GM19240 (cell line): ENCODE data around the gene MAPKAPK2.
A peak's percentile ranks its signal among the peaks of the same experiment; 100 is the strongest.

Source experiments
- DNase-seq: peaks from one replicate; pipeline ENCODE4 v3.0.0; 2011; ENCODE audit warnings: low spot score; ENCODE audit not compliant: insufficient read length

Gene MAPKAPK2

DNA sequence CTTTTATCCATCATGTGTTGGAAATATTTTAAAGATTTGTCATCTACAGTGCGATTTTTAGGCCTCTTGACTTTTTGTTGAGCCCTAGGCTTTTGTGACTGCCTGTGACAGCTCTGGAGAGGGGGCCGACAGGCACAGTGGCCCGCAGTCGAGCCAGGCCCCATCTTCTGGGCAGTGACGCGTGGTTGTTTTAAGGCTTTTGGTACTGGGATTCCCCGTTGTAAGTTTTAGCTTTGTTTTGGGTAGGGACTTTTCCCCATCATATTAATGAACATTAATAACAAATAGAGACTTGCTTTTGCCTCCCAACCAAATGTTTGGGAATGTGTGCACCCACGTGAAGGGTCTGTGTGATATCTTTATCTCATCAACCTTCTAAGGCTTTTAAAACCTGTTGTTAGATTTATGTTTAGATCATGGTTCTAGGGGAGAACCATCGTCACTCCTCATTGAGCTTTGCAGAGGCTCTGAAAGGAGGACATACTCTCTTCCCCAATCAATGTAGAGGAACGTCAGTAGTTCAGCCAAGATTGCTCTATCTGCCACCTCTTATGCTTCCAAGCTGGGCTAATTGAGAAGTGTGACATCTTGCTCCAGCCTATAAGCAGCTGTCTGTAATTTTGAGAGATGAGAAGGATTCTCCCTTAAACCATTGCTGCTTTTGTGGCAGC lies 34.6 kb downstream of the MAPKAPK2 start:
- no peak for DNase-seq

DNA sequence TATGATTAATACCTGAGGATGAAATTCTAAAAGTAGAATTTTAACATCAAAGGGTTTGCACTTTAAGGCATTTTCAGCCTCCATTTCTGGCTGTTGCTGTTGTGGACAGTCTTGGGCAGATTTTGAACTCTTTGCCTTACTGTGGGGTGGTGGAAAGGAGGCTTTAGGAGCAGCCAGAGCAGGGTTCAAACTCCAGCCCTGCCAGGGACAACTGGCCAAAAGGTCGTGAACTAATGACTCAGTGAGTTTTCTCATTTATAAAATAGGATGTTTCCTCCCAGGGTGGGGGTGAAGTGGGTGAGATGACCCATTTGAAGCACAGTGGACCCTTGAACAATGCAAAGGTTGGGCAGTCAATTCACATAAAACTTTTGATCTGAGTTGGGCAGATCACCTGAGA lies 36.7 kb downstream of the MAPKAPK2 start:
- no peak for DNase-seq

DNA sequence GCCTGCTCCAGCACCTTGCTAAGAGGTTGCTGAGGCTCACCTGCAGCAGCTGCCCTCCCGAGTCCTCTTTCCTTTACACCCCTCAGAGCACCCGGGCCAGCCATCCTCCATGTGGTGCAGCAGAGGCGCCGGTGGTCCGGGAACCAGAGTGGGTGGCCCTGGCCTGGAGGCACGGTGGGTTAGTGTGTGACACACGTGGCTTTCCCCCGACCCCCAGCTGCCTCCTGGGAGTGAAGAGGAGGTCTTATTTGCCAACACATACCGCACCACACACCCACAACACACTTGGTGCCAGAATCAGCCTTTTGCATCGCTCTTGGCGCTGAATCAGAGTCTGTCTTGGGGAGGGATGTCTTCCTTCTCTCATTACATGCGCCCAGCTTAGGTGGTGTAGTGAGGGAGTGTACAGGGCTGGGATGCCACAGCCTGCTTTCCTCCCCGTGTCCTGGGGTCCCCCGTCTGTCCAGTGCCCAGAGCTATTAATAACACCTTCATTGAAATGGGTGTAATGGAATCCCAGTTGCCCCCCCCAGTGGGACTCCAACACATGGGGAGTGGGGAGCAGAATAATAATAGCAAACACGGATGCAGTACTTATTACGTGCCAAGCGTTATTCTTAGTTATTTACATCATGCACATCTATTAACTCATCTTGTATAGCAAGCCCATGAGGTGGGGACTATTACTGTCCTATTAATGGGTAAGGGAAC lies 38.2 kb downstream of the MAPKAPK2 start:
- DNase-seq, result no peak

DNA sequence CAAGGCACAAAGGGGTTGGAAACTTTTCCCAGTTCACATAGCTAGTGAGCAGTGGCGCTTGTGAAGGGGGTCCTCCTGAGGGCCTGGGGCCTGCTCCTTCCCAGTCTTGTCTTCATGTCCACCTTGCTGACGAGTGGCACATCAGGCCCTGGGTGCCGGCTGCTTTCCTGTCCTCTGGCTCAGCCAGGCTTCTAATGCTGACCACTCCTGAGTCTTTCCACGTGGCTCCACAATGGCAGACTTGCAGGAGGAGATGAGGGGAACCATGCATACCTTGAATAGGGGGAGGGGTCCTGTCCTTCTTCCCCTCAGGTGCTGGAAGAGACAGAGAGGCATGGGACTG lies 38.7 kb downstream of the MAPKAPK2 start:
- no peak for DNase-seq

DNA sequence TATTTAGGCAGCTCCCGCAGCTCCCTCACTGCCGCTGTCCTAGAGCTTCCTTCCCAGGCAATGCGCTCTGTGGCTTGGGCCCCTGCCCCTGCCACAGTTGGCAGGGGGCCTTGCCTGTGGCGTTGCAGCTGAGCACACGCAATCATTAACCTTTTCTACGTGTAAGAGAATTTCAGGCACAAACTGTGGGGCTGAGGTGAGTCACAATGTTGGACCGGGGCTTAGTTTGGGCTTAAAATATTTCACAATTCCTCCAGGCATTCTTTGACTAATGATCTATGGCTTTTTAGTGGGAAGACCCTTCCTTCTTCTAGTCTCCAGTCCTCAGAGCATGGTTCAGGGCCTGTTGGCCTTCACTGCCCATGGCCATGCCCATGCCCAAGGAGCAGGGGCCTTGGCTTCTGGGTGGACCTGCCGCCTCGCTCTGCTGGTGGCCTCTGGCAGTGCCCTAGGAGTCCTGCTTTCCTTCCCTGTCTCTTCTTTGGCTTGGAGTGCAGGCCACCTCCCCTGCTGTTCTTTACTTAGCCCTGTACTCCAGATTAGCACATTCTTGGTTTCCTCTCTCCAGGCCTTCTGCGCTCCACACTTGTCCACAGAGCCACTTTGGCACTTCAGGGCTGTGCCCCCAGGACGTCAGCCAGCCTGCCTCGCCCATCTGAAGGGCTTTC lies 39.2 kb downstream of the MAPKAPK2 start:
- no peak for DNase-seq

DNA sequence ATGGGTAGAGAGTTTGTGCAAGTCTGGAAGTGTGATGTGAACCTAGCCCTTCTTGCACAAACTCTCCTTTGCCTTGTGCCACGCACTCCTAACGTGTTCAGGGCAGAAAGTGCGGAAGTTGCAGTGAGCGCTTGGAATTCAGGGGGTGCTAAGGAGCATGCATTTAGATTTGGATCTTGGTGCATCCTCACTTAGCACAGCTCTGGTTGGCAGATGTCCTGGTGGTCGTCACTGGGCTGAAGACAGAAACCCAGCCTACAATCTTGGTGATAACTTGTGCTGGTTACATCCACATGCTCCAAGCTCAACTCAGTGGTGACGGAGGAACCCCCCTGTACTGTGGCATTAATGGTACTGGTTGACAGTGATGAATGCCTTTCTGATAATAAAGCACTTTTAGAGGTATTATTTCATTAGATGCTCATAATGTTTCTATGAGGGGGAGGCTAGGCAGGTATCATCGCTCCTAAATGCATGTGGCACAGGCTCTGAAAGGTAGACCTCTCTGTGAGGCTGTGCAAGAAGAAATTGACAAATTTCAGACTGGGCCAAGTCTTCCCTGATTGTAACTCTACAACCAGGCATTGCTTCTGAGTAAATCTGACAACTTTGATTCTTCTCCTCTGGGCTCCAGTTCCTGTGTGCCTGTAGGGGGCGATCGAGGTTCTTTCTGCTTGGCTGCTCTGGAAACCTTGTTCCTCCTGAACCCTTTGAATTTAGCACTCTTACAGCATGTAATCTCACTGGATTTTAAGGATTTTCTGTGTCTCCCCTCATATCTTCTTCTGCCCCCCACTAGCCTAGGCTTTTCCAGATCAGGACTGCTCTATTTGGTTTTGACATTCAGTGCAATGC lies 40.6 kb downstream of the MAPKAPK2 start:
- DNase-seq, result peak; percentile 51

DNA sequence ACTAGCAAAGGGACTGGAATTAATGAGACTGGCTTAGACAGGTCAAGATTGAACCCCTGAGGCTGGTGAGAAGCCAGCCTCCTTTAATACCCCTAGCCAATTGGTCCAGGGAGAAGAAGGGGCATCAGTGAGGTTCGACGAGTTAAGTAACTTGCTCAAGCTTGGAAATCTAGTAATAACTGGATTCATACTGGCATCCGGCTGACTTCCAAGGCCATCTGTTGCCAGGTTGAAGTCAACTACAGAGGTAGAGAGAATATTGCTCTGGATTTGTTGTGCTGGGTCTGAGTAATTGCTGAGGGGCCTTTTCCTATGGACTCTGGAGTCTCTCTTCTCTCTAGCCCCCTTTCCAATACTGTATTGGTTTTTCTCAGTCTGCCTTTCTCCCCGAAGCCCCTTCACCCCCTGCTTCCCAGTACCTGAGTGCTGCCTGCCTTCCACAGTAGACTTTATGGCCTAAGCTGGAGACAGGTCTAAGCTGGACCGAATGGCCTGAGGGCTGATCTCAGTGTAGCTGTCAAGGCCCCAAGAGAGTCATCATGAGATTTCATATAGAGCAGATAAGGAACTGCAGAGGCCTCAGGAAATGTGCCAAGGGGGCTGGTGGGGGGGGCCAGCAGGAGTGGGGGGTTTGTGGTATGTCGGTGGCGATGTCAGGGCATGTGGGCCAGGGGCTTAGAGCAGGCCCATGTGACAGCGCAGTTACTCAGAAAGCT lies 43.4 kb downstream of the MAPKAPK2 start:
- no peak for DNase-seq

DNA sequence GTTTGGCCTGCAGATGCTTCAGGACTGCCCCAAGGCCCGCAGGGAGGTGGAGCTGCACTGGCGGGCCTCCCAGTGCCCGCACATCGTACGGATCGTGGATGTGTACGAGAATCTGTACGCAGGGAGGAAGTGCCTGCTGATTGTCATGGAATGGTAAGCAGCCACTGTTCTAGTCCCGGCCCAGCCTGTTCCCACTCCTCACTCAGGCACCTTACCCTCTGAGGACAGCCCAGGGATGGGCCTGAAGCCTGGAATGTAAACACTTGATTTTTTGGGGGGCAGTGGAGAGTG lies 43.9 kb downstream of the MAPKAPK2 start:
- DNase-seq, result no peak

DNA sequence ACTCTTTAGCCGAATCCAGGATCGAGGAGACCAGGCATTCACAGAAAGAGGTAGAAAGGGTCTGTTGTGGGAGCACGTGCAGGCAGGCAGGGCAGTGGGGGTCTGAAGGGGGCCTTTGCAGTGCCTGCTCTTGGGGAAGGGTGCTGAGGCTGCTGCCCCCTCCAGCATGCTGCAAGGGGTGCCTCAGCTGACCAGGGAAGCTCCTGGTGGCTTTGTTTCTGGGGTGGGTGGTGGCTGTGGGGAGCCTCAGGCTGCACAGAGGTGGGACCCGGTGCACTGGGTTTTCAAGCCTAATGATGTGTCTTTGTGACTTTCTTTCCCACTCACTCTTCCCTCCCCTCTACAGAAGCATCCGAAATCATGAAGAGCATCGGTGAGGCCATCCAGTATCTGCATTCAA lies 44.3 kb downstream of the MAPKAPK2 start:
- DNase-seq, result no peak

DNA sequence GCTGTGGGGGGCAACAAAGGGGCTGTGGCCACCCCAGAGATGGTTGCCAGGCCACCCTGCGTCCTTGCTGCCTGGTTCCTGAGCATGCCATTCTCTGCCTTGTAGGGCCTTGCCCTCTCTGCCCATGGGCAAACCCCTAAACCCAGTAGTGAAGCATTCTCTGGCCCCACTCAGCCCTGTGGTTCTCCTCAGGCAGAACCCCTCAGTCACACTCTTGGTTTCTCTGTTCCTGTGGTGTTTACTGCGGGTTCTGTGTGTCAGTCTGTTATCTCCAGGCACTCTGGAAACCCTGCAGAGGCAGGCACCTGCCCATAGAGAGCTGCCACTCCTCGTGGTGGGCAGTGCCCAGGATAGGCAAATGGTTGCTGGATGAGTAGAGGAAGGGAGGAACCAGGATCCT lies 44.8 kb downstream of the MAPKAPK2 start:
- no peak for DNase-seq

DNA sequence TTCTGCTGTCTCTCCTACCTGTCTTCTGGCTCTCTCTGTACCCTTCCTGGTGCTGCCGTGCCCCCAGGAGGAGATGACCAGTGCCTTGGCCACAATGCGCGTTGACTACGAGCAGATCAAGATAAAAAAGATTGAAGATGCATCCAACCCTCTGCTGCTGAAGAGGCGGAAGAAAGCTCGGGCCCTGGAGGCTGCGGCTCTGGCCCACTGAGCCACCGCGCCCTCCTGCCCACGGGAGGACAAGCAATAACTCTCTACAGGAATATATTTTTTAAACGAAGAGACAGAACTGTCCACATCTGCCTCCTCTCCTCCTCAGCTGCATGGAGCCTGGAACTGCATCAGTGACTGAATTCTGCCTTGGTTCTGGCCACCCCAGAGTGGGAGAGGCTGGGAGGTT lies 47.8 kb downstream of the MAPKAPK2 start:
- no peak for DNase-seq

DNA sequence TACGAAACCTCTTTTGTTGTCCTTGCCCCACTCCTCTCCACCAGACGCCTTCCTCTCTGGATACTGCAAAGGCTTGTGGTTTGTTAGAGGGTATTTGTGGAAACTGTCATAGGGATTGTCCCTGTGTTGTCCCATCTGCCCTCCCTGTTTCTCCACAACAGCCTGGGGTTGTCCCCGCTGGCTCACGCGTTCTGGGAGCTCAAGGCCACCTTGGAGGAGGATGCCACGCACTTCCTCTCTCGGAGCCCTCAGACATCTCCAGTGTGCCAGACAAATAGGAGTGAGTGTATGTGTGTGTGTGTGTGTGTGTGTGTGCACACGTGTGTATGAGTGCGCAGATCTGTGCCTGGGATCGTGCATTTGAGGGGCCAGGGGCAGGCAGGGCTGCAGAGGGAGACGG lies 48.3 kb downstream of the MAPKAPK2 start:
- no peak for DNase-seq

DNA sequence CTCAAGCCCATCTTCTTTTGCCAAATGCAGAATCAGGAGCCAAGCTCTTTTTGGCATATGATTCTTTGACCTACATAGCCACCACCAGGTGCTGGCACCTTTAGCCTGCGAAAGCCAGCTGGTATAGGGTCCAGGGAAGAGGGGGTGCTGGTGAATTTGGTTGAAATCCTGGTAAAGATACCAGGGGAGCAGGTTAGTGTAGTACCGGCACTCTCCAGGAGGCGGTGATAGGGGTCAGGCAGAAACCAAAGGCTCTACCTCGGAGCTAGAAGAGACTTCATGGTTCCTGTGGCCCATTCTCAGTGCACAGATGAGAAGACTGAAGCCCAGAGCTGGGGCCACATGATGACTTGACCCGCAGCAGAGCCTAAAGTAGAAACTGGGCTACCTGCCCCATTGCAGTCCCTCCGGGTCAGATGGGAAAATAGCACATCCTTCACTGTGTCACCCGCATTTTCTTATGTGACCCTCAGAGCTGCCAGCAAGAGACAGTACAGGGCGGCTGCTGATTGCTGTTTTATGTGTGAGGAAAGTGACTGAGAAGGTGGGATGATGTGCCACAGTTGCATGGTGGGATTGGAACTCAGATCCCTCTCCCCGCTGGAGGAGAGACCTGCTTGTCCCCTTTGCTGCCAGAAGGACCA lies 49.9 kb downstream of the MAPKAPK2 start:
- DNase-seq, result no peak

DNA sequence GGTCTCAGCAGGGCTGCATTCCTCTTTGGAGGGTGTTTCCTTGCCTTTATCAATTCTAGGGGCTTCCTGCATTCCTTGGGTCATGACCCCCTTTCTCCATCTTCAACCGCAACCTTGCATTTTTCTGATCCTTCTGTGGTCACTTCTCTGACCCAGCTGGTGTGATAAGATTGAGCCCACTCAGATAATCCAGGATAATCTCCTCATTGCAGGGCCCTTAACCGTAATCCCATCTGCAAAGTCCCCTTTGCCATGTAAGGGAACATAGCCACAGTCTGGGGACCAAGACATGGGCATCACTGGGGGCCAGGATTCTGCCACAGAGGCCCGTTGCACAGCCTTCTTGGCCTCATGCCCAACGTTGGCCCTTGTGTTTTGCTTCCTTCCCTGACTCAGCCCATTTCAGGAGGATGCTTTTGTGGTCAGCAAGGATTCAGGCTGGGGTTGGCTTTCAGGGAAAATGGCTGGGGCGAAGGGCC lies 50.9 kb downstream of the MAPKAPK2 start:
- DNase-seq, result no peak

DNA sequence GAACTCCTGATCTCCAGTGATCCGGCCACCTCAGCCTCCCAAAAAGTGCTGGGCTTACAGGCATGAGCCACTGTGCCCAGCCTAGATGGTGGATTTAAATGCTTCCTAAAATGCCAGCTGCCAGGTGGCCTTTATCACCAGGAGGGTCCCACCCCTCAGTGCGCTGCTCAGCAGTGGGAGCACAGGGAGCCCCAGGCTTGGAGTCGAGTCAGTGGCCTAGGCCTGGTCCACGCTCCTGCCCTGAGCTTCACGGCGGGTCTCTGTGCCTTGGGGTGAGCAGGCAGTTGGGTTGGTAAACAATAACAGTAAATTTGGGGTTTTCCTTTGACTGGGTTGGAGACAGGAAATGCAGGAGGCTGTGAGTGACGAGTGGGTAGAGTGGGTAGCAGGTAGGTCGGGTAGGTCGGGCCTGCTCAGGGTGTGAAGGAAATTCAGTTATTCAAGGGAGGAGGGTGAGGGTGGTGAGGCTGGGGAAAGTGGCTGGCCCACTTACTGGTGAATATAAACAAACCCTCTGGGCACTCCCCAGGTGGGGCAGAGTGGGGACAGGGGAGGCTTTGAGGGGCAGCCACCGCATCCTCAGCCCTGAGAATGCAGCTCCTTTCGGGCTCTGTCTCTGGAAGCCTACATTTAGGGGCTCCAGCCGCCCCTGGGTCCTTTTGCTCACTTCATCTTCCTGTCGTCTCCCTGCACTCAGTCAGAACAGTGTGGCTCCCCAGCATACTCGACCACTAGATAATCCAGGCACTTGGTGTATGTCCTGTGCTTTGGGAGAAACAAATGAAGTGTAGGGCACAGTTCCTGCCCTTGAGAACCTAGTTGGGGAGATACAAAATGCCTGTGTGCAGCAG lies 52.4 kb downstream of the MAPKAPK2 start:
- no peak for DNase-seq

DNA sequence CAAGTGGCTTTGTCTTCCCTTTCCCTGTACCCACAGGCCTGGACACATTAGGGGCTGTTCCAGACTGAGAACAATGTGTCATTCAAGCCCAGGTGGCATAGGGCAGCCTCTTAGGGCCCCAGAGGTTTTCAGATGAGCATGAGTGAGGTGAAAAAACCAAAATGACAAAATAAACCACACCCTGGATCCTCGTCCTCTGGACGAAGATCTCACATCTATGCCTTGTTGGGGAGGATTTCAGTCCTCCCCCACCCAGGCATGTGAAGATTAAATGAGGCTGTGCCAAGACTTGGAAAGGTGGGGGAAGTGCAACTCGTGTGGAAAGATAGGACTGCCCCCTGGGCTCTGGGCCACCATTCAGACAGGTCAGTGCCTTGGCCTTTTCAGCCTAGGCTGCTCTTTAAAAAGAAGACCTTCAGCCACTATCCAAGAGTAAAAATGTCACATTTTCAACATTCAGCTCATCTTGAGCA lies 53.1 kb downstream of the MAPKAPK2 start:
- no peak for DNase-seq

DNA sequence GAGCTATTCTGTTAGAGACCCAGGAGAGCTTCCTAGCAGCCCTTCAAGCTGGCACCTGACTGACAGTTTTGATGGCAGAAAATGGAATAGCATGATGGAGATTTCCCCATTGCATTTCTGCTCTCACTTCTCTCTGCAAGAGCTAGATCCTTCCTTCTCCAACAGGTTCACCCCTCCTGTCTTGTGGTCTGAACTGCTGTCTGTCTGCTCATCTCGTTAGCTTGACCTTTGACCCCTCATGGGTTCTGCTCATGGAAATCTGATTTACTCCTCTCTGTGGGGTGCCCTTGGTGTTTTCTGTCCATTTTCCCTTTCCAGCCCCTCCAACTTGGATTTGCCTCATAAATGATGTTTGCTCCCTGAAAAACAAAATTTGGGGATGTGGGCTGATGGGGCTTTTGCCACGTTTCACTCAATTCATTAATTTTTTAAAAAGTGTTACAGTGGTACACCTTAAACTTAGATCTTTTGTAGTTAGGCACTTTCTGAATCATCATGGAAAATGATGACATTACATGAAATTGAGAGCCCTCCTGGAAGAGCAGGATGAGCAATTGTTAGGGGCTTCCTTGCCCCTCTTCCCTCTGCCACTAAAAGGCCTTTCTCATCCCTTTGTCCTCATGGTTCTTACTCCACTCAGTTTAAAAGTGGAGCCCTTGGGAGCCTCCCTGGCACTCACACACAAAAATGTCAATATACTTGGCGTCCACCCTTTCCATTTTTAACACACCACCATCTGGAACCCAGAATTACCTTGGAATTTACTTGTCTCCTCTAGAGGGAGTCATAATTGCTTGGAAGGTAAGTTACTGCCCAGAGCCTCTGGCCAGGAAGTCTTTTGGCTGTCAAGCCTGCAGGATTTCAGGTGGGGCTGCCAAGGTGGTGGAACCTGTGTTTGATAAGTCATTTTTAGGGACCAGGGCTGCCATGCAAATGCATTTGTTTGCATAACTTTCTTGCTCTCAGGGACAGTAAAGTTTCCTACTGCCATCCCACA lies 54.0 kb downstream of the MAPKAPK2 start:
- no peak for DNase-seq

DNA sequence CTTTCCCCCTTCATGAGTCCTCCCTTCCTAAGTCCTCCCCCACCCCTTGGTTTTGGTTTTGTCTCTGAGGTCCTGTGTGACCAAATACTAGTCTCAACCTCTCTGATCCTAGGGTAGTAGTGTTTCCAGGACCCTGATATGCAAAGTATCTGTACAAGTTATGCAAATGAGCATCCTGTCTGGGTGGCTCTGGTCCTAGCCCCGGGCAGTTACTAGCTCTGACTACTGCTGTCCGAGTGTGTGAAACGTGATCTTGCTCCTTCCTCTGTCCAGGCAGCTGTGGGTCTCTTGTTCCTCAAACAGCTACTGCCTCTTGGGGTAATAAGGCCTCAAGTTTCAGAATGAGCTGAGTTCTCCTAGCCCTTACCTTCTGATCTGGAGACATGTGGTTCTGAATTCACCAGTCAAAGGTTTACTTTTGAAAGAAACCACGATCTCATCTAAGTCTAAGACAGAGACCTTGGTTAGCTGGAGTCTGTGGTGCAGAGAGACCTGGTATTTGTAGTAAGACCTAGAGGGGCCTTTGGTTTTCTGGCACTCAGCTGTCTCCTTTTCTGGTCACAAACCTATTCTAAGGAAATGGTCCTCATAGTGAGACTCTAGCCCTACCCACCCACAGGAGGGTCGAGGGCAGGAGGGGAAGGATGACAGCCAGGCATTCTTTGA lies 54.8 kb downstream of the MAPKAPK2 start:
- DNase-seq, result peak; percentile 88
